Measurements from ENCODE around the gene LTBP1. TPM values are rescaled to one million over a fixed set of nuclear protein-coding genes. Genes with fewer than 3 reads are reported as not detected.

Gene LTBP1
- total RNA-seq, 1 donor from 2014 or later: 29.7 TPM

DNA sequence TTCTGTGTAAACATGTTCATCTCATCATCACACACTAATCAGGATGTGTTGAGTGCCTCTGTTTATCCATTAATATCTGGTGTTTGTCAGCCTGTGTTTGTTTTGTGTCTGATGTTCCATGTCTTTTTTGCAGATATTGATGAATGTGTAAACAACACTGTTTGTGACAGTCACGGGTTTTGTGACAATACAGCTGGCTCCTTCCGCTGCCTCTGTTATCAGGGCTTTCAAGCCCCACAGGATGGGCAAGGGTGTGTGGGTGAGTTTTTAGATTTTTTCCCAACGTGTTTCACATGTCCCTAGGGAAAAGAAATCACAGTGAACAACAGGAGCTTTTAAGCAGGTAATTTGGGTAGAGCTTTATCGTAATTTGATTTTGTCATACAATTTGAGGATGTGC is 396.0 kb downstream of the LTBP1 start:
- no peak for DNase-seq (ENCODE audit: low read depth)
- Histone ChIP-seq H3K9me3 (ENCODE audit: insufficient read depth, low read depth, low read length) (no peaks in the 10 kb centered on the region), H3K27ac (ENCODE audit: low read depth, low read length) (no peak overlapping the region), H2AFZ (ENCODE audit: low read depth, low read length) (no peak overlapping the region), H3K4me2 (ENCODE audit: low read length) (no peak overlapping the region), H4K20me1 (ENCODE audit: insufficient read depth, low read length) (peaks cover 4% of the 10 kb centered on the region), H3K79me2 (ENCODE audit: insufficient read depth, low read length) (no peaks in the 10 kb centered on the region), H3K27me3 (ENCODE audit: insufficient read depth, low read length) (no peaks in the 10 kb centered on the region), H3K4me3 (ENCODE audit: insufficient read depth, low read depth, low read length) (no peak overlapping the region), H3K4me1 (ENCODE audit: insufficient read depth, low read length) (peaks cover 3% of the 10 kb centered on the region), H3K9ac (ENCODE audit: low read length) (no peak overlapping the region), H3K36me3 (ENCODE audit: insufficient read depth, low read length) (peaks cover 15% of the 10 kb centered on the region)
- H3K36me3 Mint-ChIP-seq (ENCODE audit: low read depth, unreplicated experiment): peaks cover 2% of the 10 kb centered on the region
- H3K27ac Mint-ChIP-seq (ENCODE audit: unreplicated experiment): no peak overlapping the region
- no peaks in the 10 kb centered on the region for H3K27me3 Mint-ChIP-seq (ENCODE audit: low read depth, unreplicated experiment)
- no peaks in the 10 kb centered on the region for H3K9me3 Mint-ChIP-seq (ENCODE audit: unreplicated experiment)
- no peaks in the 10 kb centered on the region for H3K4me1 Mint-ChIP-seq (ENCODE audit: low read depth, unreplicated experiment)
- no peak overlapping the region for H3K4me3 Mint-ChIP-seq (ENCODE audit: unreplicated experiment)
- no peak for TF ChIP-seq EZH2 (IDR thresholded peaks at IDR 0.05; ENCODE audit: insufficient read depth, low read length)
- TF ChIP-seq, protein P1, sequence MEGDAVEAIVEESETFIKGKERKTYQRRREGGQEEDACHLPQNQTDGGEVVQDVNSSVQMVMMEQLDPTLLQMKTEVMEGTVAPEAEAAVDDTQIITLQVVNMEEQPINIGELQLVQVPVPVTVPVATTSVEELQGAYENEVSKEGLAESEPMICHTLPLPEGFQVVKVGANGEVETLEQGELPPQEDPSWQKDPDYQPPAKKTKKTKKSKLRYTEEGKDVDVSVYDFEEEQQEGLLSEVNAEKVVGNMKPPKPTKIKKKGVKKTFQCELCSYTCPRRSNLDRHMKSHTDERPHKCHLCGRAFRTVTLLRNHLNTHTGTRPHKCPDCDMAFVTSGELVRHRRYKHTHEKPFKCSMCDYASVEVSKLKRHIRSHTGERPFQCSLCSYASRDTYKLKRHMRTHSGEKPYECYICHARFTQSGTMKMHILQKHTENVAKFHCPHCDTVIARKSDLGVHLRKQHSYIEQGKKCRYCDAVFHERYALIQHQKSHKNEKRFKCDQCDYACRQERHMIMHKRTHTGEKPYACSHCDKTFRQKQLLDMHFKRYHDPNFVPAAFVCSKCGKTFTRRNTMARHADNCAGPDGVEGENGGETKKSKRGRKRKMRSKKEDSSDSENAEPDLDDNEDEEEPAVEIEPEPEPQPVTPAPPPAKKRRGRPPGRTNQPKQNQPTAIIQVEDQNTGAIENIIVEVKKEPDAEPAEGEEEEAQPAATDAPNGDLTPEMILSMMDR (IDR thresholded peaks at IDR 0.05; ENCODE audit: insufficient read depth, low read depth, low read length): no peak
- FAIRE-seq: no peak

DNA sequence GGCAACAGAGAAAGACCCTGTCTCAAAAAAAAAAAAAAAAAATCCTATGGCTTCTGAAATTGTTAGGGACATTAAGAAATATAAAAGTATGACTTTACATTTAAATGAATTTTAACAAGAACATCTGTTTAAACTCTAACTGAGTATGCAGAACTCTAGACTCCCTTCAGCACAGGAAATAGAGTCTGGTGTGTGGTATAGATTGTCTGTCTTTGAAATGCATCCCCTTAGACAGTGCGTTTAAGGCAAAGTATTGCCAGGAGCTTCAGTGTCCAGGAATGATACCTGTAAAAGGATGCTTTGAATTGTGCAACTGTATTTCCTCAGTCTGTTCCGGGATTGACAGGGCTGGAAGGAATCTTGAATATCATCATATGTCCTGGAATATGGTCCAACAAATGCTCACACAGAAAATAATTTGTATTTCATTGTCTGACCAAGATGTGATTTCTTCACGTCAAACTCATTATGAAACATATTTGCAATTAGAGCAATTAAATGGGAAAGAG is 396.7 kb downstream of the LTBP1 start:
- no peak overlapping the region for H2AFZ ChIP-seq (ENCODE audit: low read depth, low read length)
- H3K9ac ChIP-seq (ENCODE audit: low read length): no peak overlapping the region
- no peak overlapping the region for H3K27ac ChIP-seq (ENCODE audit: low read depth, low read length)
- no peak overlapping the region for H3K27ac Mint-ChIP-seq (ENCODE audit: unreplicated experiment)
- H3K4me3 ChIP-seq (ENCODE audit: insufficient read depth, low read depth, low read length): no peak overlapping the region
- no peak overlapping the region for H3K4me3 Mint-ChIP-seq (ENCODE audit: unreplicated experiment)
- H3K4me1 Mint-ChIP-seq (ENCODE audit: low read depth, unreplicated experiment): no peaks in the 10 kb centered on the region
- peaks cover 19% of the 10 kb centered on the region for H3K36me3 ChIP-seq (ENCODE audit: insufficient read depth, low read length)
- H3K4me1 ChIP-seq (ENCODE audit: insufficient read depth, low read length): peaks cover 3% of the 10 kb centered on the region
- H3K9me3 Mint-ChIP-seq (ENCODE audit: unreplicated experiment): no peaks in the 10 kb centered on the region
- H4K20me1 ChIP-seq (ENCODE audit: insufficient read depth, low read length): peaks cover 1% of the 10 kb centered on the region
- H3K27me3 ChIP-seq (ENCODE audit: insufficient read depth, low read length): no peaks in the 10 kb centered on the region
- H3K27me3 Mint-ChIP-seq (ENCODE audit: low read depth, unreplicated experiment): no peaks in the 10 kb centered on the region
- TF ChIP-seq, protein P1 (IDR thresholded peaks at IDR 0.05; ENCODE audit: insufficient read depth, low read depth, low read length): no peak
- no peak for TF ChIP-seq EZH2 (IDR thresholded peaks at IDR 0.05; ENCODE audit: insufficient read depth, low read length)
- no peaks in the 10 kb centered on the region for H3K79me2 ChIP-seq (ENCODE audit: insufficient read depth, low read length)
- FAIRE-seq (no peak), DNase-seq (ENCODE audit: low read depth) (no peak)
- H3K9me3 ChIP-seq (ENCODE audit: insufficient read depth, low read depth, low read length): no peaks in the 10 kb centered on the region
- no peak overlapping the region for H3K4me2 ChIP-seq (ENCODE audit: low read length)
- peaks cover 2% of the 10 kb centered on the region for H3K36me3 Mint-ChIP-seq (ENCODE audit: low read depth, unreplicated experiment)

DNA sequence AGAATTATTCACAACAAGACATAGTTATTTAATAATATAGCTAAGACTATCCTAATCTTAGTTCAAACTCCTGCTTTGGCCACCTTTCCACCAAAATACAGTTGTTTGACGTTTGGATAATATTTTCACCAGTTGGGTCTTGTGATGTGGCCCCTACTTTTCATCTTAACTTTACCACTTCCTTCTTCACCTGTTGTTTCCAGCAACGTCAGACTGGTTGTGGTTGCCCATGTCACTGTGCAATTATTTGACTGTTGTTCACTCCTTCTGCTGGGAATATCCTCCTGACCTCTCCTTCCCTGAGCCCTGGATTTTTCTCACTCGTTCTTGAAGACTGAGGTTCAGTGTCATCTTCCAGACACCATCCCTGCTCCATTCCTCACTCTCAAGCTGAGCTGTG is 397.5 kb downstream of the LTBP1 start:
- H3K27ac Mint-ChIP-seq (ENCODE audit: unreplicated experiment): no peak overlapping the region
- Histone ChIP-seq H3K4me3 (ENCODE audit: insufficient read depth, low read depth, low read length) (no peak overlapping the region), H3K79me2 (ENCODE audit: insufficient read depth, low read length) (no peaks in the 10 kb centered on the region), H3K9ac (ENCODE audit: low read length) (no peak overlapping the region), H2AFZ (ENCODE audit: low read depth, low read length) (no peak overlapping the region), H3K27me3 (ENCODE audit: insufficient read depth, low read length) (no peaks in the 10 kb centered on the region), H3K27ac (ENCODE audit: low read depth, low read length) (no peak overlapping the region), H3K4me2 (ENCODE audit: low read length) (no peak overlapping the region), H3K4me1 (ENCODE audit: insufficient read depth, low read length) (peaks cover 3% of the 10 kb centered on the region), H3K36me3 (ENCODE audit: insufficient read depth, low read length) (peaks cover 19% of the 10 kb centered on the region), H4K20me1 (ENCODE audit: insufficient read depth, low read length) (no peaks in the 10 kb centered on the region), H3K9me3 (ENCODE audit: insufficient read depth, low read depth, low read length) (no peaks in the 10 kb centered on the region)
- peaks cover 2% of the 10 kb centered on the region for H3K36me3 Mint-ChIP-seq (ENCODE audit: low read depth, unreplicated experiment)
- no peaks in the 10 kb centered on the region for H3K9me3 Mint-ChIP-seq (ENCODE audit: unreplicated experiment)
- DNase-seq (ENCODE audit: low read depth) (no peak), FAIRE-seq (no peak)
- H3K4me1 Mint-ChIP-seq (ENCODE audit: low read depth, unreplicated experiment): no peaks in the 10 kb centered on the region
- TF ChIP-seq, protein P1 (IDR thresholded peaks at IDR 0.05; ENCODE audit: insufficient read depth, low read depth, low read length): no peak
- no peak for TF ChIP-seq EZH2 (IDR thresholded peaks at IDR 0.05; ENCODE audit: insufficient read depth, low read length)
- H3K27me3 Mint-ChIP-seq (ENCODE audit: low read depth, unreplicated experiment): no peaks in the 10 kb centered on the region
- H3K4me3 Mint-ChIP-seq (ENCODE audit: unreplicated experiment): no peak overlapping the region

Measured in astrocyte (in vitro differentiated cells and primary cell).